OCI-M2 (cell line): ENCODE results near the gene SLC5A4.
"Not testable (repeated sequence)": the region's sequence is repeated elsewhere in the genome, so short reads cannot be mapped to it uniquely, and the experiment has no call there.

Experiments used
- DNase-seq: peaks from one replicate; lab custom pipeline; 2025; ENCODE audit not compliant: unreplicated experiment; lab: John Stamatoyannopoulos, UW

SLC5A4 gene

DNA sequence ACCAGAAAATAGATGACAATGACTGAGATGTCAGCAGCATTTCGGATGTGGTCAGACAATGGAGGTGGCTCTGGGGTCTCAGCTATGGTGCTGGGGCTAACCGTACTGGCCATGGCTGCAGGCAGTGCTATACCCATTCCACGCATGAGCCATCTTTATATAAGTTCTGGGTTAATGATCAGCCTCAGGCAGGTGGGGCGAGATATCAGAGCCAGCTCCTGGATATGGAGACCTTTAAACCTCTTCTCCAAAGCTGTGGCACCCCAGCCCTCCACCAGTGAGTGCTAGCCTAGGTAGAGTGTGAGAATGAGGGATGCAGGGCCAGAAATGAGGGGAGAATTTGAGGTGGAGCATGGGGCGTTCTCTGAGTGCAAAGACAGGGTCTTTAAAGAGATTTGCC lies at the start of gene SLC5A4:
Gene SLC5A4 (minus strand): TSS at position 131 of the 400 bp plus-strand sequence. CDS start 18 bp downstream, at position 113.
- DNase-seq: no peak

DNA sequence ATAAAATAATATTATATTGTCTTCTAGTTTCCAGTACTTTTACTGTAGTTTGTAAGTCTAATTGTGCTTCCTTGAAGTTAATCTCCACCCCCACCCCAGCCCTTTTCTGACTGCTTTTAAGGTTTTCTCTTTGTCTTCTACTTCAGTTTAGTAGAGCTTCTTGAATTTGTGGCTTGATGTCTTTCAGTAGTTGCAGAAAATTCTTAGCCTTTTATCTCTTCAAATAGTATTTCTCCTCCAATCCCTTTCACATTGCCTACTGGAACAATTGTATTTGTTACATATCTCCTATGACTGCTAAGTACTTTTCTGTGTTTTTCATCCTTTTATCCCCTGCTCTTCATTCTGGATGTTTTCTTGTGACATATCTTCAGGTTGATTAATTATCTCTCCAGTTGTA lies 38.8 kb upstream of the SLC5A4 start:
- not testable (repeated sequence) for DNase-seq

DNA sequence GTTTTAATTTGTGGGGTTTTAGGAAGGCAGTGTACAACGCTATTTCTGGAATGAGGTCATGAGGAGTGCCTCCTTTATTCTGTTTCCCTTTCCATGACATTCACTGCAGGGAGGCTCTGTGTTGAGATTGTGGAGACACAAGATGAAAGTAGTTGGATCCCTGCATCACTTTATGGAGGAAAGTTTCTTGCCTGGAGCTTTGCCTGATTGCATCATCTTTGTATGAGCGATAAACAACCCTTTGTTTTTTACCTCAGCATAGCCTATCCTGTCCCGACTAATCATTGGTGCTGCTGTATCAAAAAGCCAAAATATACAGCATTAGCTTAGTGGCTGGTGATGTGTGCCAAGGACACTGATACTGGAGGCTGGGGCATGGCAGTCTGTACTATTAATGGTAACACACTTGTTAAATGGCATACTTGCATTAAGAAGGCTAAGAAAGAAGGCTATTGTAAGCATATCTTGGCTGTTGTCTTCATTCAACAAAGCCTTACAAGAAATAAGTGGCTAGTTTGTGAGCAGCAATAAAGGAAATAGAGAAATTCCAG lies 31.2 kb upstream of the SLC5A4 start:
- no peak for DNase-seq

DNA sequence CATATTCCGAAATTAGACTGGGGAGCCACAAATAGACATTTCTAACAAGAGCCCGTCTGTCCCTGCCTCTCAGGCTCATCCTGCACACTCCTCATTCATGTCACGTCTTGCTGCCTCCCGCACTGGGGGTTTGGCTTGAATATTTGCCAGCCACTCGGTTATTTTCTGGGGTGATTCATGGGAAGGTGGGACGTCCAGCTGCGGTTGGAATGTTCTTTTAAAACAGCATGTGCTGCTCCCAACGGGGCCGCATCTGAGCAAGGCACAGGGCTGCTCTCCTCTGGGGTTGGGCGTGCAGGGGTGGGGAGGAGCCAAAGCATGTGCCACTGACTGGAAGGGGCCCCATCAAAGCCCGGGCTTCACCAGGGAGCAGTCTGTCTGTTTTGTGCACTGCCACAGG lies 25.9 kb upstream of the SLC5A4 start:
- DNase-seq: no peak

DNA sequence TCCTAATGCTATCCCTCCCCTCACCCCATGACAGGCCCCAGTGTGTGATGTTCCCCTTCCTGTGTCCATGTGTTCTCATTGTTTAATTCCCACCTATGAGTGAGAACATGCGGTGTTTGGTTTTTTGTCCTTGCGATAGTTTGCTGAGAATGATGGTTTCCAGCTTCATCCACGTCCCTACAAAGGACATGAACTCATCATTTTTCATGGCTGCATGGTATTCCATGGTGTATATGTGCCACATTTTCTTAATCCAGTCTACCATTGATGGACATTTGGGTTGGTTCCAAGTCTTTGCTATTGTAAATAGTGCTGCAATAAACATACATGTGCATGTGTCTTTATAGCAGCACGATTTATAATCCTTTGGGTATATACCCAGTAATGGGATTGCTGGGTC lies 20.2 kb upstream of the SLC5A4 start:
- DNase-seq: not testable (repeated sequence)

DNA sequence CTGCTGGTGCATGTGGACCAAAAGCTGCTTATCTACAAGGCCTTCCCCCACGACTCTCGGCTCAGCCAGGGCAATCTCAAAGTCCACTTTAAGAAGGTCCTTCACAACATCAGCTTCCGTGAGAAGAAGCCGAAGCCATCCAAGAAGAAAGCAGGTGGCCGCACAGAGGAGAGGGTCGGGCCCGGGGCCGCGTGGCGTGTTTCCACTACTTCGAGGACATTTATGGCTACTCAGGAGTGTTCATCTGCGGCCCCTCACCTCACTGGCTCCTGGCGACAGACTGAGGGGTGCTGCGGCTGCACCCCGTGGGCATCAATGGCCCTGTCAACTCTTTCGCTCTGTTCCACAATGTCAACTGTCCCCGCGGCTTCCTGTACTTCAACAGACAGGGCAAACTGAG lies 16.2 kb upstream of the SLC5A4 start:
- DNase-seq: no peak

DNA sequence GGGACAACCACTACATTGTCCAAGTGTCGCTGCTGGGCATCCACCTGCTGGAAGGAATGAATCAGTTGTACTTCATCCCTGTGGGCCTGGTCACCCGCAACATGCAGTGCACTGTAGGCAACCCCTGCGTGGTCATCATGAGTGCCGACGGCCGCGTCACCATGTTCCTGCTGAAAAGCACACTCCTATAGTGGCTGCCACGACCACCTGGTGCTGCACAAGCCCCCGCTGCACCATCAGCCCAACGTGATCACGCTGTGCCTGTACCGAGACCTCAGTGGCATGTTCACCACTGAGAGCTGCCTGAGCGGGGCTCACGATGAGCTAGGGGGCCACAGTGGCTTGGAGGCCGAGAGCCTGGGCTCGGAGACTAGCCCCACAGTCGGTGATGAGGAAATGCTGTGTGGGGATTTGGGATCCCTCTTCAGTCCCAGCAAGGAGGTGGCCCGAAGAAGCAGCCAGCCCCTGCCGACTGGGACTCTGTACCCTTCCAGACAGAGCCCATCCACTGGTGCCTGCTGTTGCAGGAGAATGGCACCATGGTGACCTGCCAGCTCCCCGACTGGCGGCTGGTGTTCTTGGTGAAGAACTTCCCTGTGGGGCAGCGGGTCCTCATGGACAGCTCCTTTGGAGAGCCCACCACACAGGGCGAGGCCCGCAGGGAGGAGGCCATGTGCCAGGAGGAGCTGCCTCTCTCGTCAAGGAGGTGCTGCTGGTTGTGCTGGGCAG lies 15.7 kb upstream of the SLC5A4 start:
- no peak for DNase-seq

DNA sequence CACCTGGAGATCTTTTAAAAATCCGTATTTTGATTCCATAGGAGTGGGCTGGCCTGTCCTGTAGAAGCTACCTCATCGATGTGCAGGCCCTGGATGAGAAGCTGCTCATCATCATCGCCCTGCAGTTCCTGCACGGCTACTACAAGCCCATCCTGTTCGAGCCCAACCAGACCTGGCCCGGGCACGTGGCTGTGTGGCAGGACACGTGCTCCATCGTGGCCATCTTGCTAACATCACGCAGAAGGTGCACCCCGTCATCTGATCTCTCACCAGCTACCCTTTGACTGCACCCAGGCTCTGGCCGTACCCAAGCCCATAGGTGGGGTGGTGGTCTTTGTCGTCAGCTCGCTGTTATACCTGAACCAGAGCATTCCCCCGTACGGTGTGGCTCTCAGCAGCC lies 14.2 kb upstream of the SLC5A4 start:
- DNase-seq: no peak

DNA sequence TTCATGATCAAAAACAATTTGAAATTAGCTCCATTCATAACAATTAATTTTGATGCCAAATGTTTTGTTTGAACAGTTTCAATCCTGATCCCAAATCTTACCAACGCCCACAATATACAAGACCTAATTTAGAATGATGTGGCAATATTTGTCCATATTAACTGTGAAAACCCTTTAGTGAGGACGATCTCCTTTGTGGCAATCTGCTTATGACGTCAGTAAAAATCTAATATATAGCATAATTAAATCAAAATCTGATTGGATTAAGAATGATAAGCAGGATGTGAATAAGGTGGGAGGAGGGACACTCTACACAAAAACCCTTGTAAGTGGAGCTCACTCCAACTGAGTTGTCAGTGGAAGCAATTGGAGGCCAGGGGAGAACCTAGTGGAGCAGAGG lies 11.9 kb upstream of the SLC5A4 start:
- no peak for DNase-seq

DNA sequence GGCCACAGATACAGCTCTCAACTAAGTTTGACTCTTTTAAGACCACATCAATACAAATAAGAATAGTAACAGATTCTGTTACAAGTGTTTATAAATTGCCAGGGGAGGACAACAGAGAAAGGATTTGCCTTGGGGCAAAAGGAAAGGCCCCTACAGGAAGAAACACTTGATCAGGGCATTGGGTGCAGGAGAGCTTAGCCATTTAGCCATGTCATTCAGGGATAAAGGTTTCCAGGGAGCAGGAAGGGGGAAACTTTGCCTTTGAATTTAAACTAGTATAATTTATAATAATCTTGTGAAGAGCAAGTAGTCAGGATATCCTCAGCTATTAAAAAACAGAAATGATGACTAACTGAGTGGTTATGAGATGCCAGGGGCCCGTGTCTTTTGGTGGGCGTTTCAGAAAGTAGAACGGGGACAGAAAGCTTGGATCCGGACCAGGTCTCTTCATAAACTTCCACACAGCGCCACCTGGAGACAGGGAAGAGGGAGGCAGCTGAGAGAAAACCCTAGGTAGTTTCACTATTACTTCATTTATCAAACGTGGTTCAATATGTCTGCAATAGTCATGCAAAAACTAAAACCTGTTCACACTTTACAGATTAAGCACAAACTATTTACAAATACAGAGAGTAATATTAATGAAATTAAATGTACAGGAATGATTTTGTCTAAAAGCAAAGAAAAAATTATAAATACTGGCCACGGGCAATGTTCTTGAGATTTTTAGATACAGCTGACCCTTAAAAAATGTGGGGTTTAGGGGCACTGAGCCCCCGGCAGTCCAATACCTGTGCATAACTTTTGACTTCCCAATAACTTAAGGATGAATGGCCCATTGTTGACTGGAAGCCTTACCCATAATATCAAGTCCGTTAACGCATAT lies 11.0 kb upstream of the SLC5A4 start:
- DNase-seq: peak; percentile 7

DNA sequence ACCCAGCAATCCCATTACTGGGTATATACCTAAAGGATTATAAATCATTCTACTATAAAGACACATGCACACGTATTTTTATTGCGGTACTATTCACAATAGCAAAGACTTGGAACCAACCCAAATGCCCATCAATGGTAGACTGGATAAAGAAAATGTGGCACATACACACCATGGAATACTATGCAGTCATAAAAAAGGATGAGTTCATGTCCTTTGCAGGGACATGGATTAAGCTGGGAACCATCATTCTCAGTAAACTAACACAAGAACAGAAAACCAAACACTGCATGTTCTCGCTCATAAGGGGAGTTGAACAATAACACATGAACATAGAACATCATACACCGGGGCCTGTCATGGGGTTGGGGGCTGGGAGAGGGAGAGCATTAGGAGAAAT lies 8.5 kb upstream of the SLC5A4 start:
- not testable (repeated sequence) for DNase-seq

DNA sequence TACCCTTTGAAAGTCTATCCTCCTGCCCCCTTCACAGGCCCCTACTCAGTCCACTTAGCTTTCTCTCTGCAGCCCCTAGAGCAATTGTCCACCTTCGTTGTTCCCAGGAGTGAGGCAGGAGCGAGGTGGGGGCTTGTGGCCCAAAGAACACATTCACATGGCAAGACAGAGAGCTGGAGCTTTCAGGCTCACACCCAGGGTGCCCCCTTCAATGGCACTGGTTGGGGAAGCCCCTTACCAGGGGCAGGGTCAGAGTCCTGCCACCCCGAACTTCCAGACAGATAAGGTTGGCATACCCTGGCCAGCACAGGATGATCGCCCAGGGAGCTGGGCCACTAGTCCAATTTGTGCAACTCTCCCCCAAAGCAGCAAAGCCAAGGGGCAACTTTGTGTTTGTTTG lies 6.2 kb upstream of the SLC5A4 start:
- DNase-seq: no peak

DNA sequence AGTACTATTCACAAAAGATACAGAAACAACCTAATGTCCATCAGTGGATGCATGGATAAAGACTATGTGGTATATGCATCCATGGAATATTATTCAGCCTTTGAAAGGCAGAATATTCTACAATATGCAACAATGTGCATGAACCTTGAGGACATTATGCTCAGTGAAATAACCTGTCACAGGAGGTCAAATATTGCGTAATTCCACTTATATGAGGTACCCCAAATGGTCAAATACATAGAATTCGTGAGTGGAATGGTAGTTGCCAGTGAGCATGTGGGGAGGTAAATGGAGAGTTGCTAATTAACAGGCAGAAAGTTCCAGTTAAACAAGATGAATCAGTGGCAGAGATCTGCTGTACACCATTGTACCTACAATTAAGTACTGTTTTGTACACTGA lies 3.6 kb upstream of the SLC5A4 start:
- DNase-seq: no peak

DNA sequence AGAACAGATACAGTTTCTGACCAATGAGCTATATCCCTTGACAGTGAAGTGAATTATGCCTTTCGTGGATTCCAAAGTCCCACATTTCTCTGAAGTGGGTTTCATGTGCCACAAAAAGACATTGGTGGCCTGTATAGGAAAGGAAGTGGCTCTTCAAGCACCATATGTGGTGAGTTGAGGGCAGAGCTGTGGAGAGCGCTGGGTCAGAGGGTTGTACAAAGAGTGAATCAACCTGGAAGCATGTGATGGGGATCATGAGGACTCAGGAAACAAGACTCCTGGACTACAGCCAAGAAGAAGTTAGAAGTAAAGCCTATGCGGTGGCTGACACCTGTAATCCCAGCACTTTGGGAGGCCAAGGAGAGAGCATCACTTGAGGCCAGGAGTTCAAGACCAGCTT lies 579 bp upstream of the SLC5A4 start:
- no peak for DNase-seq

DNA sequence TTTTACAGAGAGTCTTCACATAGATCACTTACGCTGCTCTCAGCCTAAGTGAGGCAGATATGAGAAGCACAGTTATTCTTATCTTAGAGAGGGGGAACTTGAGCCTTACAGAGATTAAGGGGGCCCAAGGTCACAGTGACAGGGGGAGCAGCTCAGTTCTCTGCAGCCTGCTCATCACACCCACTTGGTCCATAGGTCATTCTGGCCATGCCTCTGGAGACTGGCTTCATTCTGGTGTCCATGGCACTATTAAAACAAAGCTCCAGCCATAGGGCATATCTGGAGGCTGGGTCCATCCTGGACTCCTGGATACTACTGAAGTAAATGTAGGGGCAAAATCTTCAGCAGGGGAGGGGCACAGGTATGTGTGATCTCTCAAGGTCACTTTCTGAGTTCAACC lies 5.9 kb downstream of the SLC5A4 start:
- no peak for DNase-seq

DNA sequence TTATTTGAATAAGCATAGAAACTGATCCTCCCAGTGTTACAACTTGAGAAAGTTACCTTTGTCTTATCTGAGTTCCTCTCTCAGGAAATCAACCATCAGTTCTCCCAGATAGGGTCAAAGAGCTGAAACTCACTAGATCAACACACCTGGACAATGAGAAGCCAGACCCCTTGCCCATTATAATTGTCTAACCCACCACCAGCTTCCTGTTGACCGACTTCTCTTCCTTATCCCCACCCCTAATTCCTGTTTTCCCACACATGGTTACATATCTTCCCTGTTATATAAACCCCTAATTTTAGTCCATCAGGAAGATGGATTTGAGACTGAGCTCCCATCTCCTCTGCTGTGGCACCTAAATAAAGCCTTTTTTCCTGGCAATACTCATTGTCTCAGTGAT lies 6.9 kb downstream of the SLC5A4 start:
- DNase-seq: no peak

DNA sequence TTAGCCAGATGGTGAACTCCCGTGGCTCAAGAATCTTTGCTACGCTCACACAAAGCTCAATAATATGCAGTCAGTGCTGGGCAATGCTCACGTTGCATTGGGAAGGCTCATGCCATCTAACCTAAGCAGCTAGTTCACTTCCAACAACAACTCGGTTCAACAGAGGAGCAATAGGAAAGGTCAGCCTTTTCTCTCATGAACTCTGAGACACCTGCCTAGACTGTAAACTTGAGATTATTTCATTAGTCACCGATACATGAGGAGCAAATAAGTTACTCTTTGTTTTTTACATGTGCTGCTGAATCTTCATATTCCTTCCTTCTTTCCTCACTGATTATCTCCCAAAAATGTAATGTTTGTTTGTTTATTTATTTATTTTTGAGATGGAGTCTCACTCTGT lies 9.0 kb downstream of the SLC5A4 start:
- no peak for DNase-seq

DNA sequence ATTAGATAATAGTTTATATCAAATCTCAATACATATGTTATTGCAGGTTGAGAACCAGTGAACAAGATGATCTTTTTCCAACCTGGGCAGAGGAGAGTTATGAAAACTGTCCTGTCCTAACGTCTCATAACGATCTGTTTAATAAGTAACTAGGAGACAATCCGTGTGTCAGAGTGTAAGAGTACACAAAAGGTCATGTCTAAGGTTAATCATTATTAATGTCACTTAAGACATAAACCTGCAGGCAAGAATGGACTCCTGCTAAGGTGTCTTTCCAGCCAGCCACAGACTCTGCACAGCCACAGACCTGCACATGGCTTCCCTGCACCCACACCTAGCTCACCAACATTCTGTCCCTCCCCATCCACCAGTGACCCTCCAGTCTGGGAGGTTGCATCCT lies 10.1 kb downstream of the SLC5A4 start:
- no peak for DNase-seq

DNA sequence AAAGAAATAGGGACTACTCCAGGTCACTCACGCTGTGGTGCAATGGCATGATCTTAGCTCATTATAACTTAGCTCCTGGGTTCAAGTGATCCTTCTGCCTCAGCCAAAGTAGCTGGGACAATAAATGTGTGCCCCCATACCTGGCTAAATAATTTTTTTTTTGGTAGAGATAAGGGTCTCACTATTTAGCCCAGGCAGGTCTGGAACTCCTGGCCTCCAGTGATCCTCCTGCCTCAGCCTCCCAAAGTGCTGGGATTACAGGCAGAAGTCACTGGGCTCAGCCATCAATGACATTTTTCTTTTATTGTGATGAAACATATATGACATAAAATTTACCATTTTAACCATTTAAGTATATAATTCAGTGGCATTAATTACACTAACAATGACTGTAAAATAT lies 10.6 kb downstream of the SLC5A4 start:
- DNase-seq: no peak

DNA sequence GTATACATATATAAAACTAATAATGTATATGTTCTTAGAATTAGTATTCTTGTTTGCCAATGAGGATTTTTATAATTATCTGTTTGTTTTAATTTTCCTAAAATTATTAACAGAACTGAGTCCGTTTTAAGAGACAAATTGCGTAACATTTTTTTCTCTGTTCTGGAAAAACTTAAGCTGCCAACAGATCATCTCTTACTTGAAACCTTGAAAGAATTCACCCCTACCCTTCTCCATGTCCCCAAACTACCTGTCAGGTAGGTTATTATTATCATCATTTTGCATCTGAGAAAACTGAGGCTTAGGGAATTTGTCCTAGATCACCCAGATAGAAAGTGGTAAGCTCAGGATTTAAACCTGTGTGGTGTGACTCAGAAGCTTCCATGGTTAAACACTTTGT lies 14.7 kb downstream of the SLC5A4 start:
- no peak for DNase-seq

DNA sequence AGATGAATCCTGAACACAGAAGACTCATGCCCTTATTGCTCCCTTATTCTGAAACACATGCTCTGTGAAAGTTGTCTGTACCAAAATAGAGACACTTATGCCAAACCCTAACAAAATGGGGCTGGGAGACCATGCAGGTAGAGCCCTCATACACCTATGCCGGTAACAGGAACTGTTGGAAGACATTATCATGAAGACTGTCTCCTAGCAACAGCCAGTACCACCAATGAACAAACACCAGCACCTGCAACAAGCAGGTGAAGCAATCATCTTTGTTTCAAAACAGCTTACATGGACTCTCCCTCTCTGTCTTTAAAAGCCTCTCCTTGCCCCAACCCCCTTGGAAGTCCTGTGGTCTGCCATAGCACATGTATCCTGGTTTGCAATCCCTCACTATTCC lies 17.2 kb downstream of the SLC5A4 start:
- no peak for DNase-seq

DNA sequence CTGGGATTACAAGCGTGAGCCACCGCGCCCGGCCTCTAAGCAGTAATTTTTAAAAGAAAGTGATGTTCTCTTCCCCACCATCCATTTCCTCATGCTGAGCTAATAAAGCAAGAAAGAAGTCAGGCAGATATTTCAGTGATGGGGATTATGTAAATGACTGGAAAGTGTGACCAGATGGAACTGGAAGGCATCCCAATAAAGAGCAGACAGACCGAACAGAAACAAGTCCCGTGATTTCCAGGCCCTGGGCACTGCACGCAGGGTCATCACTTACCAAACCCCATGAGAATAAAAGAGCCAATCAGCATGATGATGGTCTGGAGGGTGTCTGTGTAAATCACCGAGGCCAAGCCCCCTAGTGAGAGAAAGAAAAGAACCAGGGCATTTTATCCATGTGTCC lies 18.2 kb downstream of the SLC5A4 start:
- DNase-seq: no peak
